ENCODE measurements around the gene HRAS. TPM values are rescaled to one million over a fixed set of nuclear protein-coding genes. Genes with fewer than 3 reads are reported as not detected.
"Not testable (repeated sequence)": the region's sequence is repeated elsewhere in the genome, so short reads cannot be mapped to it uniquely, and the experiment has no call there.

Gene HRAS
- total RNA-seq, 1 experiment from 2014 or later: 75.8 TPM

DNA sequence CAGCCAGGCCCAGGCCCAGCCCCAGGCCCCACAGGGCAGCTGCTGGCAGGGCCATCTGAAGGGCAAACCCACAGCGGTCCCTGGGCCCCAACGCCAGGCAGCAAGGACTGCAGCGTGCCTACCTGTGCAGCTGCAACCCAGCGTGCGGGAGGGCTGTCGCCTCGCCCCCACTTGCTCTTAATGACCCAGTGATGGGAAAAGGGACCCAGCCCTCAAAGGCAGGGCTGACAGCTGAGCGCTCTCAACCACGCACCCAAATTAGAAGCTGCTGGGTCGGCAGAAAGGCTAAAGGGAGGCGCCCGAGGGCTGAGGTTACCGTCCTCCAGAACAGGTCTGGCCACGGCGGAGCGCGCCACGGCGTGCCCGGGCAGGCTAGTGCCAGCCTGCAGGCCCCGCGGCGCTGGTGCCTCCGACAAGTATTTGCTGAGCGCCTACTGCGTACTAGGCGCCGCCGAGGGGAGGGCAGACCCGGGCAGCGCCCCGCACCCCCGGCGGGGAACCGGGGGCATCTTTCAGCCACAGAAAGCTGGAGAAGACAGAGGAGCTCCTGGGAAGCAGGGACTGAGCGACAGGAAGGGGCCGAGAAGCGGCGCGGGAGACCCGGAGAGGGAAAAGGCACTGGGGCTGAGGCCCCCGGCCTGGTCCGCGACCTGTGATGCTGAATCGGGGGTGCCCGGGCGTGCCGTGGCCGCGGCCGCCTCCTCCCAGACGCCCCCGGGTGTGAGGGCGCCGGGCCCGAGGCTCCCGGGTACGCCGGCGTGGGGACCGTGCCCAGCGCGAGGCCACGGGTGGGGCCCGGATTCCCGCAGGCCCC lies 773 bp downstream of the HRAS start:
- DNase-seq (ENCODE audit: low read depth): no peak

DNA sequence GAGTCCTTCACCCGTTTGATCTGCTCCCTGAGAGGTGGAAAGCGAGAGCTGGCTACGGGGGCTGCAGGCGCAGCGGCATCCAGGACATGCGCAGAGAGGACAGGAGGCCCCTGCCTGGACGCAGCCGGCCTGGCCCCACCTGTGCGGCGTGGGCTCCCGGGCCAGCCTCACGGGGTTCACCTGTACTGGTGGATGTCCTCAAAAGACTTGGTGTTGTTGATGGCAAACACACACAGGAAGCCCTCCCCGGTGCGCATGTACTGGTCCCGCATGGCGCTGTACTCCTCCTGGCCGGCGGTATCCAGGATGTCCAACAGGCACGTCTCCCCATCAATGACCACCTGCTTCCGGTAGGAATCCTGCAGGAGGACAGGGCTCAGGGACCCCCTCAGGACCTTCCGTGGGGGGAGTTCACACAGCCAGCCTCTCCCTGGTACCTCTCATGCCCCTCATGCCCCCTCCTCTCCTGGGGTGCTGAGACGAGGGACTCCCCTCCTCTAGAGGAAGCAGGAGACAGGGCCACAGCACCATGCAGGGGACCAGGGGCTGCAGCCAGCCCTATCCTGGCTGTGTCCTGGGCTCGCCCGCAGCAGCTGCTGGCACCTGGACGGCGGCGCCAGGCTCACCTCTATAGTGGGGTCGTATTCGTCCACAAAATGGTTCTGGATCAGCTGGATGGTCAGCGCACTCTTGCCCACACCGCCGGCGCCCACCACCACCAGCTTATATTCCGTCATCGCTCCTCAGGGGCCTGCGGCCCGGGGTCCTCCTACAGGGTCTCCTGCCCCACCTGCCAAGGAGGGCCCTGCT lies 1.6 kb downstream of the HRAS start:
- DNase-seq (ENCODE audit: low read depth): no peak

DNA sequence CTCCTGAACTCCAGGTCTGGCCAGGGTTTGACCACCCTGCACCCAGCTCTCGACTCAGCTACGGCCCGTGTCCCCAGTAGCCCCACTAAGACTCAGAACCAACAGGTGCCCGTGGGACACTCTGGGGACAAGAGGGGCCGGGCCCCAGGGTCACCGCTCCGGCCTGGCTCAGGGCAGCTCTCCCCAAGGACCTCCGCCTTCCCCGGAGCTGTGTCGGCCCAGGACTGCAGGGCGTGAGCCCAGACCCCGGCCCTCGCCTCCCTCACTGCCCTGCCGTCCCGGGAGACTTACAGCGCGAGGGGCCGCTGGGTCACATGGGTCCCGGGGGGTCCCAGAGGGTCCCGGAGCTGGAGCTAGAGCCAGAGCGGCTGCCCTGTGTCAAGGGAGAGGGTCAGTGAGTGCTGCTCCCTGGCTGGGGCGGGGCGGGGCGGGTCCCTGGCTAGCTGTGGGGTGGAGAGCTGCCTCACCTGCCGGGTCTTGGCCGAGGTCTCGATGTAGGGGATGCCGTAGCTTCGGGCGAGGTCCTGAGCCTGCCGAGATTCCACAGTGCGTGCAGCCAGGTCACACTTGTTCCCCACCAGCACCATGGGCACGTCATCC lies 2.3 kb downstream of the HRAS start:
- no peak for DNase-seq (ENCODE audit: low read depth)

DNA sequence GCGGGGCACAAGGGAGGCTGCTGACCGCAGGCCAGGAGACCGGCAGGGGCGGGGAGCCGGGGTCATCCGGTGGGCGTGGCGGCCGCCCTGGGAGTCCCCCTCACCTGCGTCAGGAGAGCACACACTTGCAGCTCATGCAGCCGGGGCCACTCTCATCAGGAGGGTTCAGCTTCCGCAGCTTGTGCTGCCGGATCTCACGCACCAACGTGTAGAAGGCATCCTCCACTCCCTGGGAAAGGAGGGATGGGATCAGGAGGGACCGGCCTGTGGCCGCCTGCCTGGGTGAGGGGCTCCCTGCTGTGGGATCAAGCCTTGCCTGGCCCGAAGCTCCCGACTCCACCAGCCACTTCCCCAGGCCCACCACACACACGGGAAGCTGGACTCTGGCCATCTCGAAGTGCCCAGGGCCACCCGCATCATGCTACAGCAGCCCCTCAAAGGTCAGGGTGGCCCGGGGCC lies 2.8 kb downstream of the HRAS start:
- DNase-seq (ENCODE audit: low read depth): no peak

DNA sequence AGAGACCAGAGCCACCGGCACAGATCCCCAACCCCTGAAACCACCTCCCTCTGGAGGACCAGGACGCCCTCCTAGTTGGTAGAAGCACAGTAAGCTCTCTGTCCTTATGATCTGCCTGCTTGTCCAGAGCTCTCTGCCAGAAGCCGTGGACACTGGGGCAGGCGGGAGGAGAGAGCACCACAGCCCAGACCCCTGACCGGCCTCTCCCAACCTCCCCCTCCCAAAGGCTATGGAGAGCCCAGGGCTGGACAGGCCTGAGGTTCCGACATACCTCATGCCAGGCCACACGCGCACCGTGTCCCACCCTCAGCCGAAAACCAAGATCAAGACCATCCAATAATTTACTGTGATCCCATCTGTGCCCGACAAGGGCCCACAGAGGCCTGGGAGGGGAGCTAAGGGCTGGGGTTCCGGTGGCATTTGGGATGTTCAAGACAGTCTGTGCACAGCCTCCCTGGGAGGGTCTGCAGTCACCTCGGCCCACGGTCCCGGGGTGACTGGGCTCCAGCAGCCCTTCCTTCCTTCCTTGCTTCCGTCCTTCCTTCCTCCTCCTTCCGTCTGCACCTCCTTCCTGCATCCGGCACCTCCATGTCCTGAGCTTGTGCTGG lies 3.4 kb downstream of the HRAS start:
- DNase-seq (ENCODE audit: low read depth): no peak

DNA sequence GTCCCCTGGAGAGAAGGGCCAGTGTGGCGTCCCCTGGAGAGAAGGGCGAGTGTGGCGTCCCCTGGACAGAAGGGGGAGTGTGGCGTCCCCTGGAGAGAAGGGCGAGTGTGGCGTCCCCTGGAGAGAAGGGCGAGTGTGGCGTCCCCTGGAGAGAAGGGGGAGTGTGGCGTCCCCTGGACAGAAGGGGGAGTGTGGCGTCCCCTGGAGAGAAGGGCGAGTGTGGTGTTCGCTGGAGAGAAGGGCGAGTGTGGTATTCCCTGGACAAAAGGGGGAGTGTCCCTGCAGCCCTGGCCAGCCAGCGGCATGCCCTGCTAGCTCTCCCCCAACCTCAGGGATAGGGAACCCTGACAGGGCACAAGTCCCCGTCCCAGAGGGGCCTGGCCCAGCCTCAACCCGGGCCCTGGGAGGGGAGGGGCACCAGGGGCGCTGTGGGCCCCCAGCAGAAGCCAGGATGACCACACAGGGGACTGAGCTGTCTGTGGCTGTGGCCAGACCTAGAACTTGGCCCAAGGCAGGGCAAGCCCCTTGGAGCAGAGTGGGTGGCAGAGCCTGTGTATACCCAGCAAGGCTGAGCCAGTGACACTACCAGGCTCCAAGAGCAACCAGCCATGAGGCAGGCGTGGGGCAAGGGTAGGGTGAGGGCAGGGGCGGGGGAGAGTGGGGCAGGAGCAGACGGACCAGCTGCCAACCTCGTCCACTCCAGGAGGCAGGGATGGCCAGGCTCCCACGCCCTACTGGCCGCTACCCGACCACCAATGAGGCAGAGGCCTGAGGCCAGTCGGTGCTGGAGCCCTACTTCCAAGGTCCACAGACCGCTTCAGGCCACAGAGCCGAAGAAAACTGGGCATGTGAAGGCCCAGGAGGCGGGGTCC lies 4.2 kb downstream of the HRAS start:
- DNase-seq (ENCODE audit: low read depth): no peak

DNA sequence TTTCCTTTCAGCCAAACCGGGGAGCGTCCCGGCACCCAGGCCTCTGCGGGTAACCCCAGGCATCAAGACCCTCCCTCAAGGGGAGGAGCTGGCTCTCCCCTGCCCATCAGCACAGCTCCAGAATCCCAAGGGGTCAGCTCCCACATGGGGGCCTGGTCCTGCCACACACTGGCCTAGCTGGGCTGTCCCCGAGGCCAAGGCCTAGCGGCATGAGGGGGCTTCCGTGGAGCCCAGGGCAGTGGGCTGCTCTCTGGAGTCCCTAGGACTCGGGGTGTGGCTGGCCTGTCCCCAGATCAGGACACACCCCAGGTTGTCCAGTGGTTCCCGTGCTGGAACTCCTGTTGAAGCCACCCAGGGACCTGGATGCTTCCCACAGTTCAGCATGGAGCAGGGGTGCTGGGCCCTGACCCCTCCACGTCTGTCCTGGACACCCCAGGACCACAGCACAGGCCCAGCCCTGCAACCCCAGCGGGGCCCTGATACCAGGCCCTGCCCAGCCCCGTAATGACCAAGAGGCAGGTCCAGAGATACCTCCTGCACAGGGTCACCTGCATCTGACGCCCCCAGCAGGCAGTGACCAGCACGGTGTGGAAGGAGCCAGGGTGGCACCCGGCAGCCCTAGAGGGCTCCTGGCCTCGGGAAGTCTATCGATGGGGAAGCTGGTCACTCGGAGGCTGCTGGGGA lies 5.5 kb downstream of the HRAS start:
- DNase-seq (ENCODE audit: low read depth): no peak

DNA sequence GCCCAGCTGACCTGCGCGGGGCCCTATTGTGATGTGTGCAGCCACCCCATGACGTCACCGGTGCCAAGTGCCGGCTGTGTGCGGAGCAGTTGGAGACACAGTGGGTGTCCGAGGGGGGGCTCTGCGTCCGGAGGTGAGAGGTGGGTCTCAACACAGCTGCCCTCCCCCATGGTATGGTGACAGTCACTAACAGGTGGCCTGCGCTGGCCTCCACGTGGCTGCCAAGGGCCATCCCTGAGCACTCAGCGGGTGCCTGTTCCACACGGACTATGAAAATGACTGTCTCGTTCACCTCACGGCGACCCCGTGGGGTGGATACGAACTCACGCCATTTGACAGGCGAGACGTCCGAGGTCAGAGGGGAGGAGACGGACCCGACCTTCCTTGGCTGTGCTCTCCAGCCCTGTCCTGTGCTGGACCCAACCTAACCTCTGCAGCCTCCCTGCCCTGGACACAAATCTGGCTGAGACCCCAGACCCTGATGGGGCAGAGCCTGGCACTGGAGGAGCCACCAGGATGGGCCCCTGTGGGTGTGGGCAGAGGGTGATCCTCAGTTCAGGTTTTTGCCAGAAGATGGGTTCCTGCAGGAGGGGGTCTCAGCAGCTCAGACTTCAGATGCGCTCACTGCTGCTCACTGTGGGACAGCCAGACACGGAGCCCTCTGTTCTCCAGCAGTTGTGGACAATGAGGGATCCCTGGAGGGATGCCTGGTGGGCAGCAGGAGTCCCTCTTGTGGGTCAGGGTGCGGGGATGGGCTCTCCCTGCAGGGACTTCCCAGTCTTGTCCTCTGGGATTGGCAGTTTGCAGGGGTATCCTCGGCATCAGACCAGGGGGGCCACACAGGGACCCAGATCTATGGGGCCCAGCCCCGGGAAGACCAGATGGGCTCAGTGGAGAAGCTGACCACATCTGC lies 6.3 kb downstream of the HRAS start:
- no peak for DNase-seq (ENCODE audit: low read depth)

DNA sequence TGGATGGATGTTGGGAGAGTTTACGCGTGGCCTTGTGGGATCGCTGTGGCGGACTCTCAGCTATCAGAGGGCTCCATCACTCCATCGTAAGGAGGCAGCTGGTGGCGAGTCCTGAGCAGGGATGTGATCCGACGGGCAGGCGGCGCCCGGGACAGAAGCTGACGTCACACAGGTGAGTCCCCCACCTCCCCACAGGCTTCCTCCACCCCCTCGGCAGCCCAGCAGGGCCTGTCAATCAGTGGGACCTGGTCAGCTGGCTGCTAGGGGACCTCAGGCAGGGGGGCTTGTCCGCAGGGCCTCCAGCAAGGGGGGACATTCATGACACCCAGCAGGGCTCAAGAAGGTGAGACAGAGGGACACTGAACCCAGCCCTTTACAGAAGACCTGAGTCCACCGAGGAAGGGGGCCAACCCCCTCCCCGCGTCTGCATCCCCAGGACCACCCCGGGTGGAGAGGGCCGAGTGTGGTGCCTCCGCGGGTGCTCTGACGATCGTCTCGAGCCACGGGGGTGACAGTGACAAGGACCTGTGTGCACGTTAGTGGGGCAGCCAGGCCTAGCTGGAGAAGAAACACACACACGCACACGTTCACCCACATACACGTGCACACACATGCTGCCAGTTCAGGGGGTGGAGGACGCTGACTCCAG lies 7.1 kb downstream of the HRAS start:
- no peak for DNase-seq (ENCODE audit: low read depth)

DNA sequence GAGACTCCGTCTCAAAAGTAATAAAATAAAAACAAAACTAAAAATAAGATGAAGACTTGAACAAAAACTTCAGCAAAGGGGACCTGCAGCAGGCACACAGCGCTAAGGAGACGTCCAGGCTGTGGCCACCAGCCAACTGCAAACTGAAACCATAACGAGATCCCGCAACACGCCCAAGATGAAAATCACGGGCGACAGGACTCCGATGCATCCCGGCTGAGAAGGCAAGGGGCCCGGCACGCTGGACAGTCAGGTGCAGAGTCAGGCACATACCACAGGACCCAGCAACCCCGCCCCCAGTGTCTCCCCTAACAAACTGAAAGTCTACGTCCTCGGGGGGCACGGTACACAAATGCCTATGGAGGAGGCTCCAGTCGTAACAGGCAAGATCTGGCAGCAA lies 9.2 kb downstream of the HRAS start:
- DNase-seq (ENCODE audit: low read depth): no peak

DNA sequence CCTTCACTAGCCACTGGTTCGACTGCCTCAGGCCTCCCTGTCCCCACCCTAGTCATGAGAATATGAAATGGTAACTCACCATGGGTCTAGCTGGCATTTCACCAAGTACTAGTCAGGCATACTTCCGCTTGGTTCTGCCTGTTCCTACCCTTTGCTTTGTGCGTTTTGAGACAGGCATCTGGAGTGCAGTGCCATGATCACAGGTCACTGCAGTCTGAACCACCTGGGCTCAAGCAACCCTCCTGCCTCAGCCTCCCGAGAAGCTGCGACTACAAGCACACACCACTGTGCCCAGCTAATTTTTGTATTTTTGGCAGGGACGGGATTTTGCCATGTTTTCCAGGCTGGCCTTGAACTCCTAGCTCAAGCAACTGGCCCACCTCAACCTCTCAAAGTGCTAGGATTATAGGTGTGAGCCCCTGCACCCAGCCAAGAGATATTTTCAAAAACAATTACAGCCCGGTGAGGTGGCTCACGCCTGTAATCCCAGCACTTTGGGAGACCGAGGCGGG lies 14.1 kb downstream of the HRAS start:
- DNase-seq (ENCODE audit: low read depth): no peak

DNA sequence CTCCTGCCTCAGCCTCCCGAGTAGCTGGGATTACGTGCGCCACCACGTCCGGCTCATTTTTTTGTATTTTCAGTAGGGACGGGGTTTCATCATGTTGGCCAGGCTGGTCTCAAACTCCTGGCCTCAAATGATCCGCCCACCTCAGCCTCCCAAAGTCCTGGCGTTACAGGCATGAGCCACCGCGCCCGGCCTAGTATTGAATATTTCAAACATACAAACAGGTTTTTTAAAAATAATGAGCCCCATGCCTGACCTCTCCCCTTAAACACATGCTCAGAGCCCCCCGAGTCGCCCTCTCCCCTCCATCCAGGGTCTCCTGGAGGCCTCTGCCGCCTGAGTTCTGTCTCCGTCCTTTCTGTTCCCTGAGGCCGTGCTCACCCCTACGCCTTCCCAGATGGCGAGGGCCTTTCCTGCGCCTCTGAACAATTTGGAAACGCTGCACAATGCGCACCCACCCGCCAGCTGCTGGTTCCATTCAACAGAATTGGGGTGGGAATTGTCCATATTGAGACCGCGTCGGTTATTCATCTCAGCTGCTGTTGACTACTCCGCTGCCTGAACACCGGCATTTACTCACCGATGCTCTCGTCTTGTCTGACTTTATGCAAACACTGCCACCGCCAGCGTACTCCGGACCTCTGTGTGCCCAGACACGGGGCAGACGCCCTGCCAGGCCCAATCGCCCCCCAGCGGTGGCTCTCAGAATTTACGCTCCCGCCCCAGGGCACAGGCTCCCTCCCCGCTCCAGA lies 14.8 kb downstream of the HRAS start:
- no peak for DNase-seq (ENCODE audit: low read depth)

DNA sequence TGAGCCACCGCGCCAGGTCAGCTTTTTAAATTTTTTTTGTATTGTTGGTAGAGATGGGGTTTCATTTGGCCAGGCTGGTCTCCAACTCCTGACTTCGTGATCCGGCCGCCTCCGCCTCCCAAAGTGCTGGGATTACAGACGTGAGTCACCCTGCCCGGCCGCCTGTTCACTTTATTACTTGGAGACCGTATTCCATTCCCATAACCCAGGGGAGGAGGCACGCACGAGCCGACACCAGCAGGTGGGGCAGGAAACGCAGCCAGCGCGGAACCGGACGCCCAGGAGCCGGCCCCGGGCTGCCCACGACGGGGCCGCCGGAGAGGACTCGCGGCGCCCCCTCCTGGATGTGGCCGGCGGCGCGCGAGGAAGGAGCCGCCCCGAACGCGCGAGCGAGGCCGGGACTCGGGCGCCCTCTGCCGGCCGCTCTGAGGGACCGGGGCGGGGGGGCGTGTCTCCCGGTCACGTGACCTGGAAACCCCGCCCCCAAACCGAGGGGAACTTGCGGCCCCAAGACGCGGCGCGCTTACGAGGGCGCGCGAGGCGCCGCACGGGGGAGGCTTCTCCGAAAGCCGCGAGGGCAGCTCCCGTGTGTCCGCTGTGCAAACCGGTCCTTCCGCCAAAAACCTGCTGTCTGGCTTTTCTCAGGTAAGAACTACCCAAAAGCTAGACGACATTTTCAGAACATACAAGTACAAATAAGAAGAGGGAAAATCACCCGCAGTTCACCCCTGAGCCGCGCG lies 16.7 kb downstream of the HRAS start:
- peak; percentile 97 for DNase-seq (ENCODE audit: low read depth)

DNA sequence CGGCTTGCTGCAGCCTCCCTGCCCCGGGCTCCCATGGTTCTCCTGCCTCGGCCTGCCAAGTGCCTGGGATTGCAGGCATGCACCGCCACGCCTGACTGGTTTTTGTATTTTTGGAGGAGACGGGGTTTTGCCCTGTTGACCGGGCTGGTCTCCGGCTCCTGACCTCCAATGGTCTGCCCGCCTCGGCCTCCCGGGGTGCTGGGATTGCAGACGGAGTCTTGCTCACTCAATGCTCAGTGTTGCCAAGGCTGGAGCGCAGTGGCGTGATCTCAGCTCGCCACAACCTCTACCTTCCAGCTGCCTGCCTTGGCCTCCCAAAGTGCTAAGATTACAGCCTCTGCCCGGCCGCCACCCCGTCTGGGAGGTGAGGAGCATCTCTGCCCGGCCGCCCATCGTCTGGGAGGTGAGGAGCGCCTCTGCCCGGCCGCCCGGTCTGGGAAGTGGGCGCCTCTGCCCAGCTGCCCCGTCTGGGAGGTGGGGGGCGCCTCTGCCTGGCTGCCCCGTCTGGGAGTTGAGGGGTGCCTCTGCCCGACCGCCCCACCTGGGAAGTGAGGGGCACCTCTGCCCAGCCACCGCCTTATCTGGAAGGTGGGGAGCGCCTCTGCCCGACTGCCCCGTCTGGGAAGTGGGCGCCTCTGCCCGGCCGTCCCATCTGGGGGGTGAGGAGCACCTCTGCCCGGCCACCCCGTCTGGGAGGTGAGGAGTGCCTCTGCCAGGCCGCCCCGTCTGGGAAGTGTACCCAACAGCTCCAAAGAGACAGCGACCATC lies 18.3 kb downstream of the HRAS start:
- not testable (repeated sequence) for DNase-seq (ENCODE audit: low read depth)

DNA sequence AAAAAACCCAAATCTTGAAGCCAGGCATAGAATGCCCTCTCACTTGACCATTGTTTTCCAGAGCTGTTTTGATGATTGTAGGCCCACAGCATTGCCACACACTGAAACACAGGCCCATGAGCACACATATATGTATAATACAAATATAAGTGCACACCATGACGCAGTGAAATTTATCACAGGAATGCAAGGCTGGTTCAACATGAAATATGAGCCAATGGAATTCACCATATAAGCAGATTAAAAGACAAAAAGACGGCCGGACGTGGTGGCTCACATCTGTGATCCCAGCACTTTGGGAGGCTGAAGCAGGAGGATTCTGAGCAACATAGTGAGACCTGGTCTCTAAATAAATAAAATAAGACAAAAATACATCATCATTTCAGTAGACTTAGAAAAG lies 19.0 kb downstream of the HRAS start:
- DNase-seq (ENCODE audit: low read depth): no peak

DNA sequence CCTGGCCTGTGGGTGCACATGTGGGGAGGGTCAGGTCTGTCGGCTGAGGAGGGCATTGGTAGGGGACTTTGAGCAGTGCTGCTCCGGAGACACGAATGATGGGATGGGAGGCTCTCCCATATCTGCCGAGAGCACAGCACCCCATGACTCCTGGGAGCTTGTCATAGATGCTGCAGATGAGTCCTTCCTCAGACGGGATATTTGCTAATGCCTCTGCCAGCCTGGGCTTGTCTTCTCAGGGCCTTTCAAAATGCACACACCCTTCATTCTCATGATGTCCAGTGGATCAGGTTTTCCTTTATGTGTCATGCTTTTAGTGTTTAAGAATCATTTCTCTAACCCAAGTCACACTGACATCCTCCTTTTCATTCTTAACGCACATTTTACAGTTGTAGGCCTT lies 20.2 kb downstream of the HRAS start:
- DNase-seq (ENCODE audit: low read depth): no peak

DNA sequence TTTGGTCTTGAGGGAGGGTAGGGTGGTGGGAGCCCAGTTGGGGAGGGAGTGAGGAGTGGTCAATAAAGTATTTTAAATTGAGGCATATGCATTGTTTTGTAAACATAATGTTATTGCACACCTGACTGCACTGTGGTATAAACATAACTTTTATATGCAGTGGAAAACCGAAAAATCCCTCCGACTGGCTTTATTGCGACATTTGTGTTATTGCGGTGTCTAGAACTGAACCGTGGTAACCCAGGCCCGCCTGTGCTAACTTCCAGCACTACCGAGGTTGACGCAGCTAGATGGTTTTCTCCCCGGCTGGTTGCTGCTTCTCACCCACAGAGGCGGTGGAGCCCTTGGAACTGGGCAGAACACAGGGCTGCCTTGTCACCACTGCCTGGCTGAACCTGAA lies 20.8 kb downstream of the HRAS start:
- no peak for DNase-seq (ENCODE audit: low read depth)

Measured in Daoy (cell line).